ENCODE results near the gene TTC32. TPM values are rescaled to one million over a fixed set of nuclear protein-coding genes. Genes with fewer than 3 reads are reported as not detected.

Gene TTC32
- total RNA-seq = 10 to 100 TPM; 15.2 to 30.5 (median 21.4) TPM

GRCh38 chr2:19901442-19902215 is at the start of gene TTC32:
Gene TTC32, minus strand, starts transcription at chr2:19901983. Its CDS starts 129 bp downstream, at chr2:19901854.
- H3K9me3 ChIP-seq = no peaks in the 10 kb centered on the region
- H3K27ac ChIP-seq = peak within 1 kb of the TSS; percentile 93 to 96 (median 96)
- TF ChIP-seq CTCF (IDR thresholded peaks at IDR 0.05) (no peak), POLR2A (IDR thresholded peaks at IDR 0.05) (peak; percentile 56 to 70)
- peaks cover 0 to 26% (median 2%) of the 10 kb centered on the region in 4 donors for H3K4me1 ChIP-seq
- H3K4me3 ChIP-seq = peak within 1 kb of the TSS; percentile 70 to 96 (median 76)
- H3K36me3 ChIP-seq = no peaks in the 10 kb centered on the region
- peak; percentile 91 to 97 (median 95) for DNase-seq
- H3K27me3 ChIP-seq = no peaks in the 10 kb centered on the region

GRCh38 chr2:19949071-19949470 is 47.3 kb upstream of the TTC32 start:
- Histone ChIP-seq H3K4me1 (no peaks in the 10 kb centered on the region), H3K36me3 (no peaks in the 10 kb centered on the region), H3K27ac (no peak overlapping the region), H3K9me3 (no peaks in the 10 kb centered on the region), H3K27me3 (no peaks in the 10 kb centered on the region), H3K4me3 (no peak overlapping the region)
- no peak for DNase-seq
- no peak for TF ChIP-seq CTCF (IDR thresholded peaks at IDR 0.05)
- TF ChIP-seq POLR2A (IDR thresholded peaks at IDR 0.05) = no peak

GRCh38 chr2:19947184-19947940 is 45.6 kb upstream of the TTC32 start:
- Histone ChIP-seq H3K9me3 (no peaks in the 10 kb centered on the region), H3K27me3 (no peaks in the 10 kb centered on the region), H3K36me3 (no peaks in the 10 kb centered on the region), H3K27ac (no peak overlapping the region), H3K4me1 (no peaks in the 10 kb centered on the region), H3K4me3 (no peak overlapping the region)
- DNase-seq = no peak
- no peak for TF ChIP-seq POLR2A (IDR thresholded peaks at IDR 0.05)
- no peak for TF ChIP-seq CTCF (IDR thresholded peaks at IDR 0.05)

GRCh38 chr2:19944205-19944845 is 42.5 kb upstream of the TTC32 start:
- Histone ChIP-seq H3K36me3 (no peaks in the 10 kb centered on the region), H3K9me3 (no peaks in the 10 kb centered on the region), H3K27me3 (no peaks in the 10 kb centered on the region), H3K4me3 (no peak overlapping the region), H3K4me1 (no peaks in the 10 kb centered on the region), H3K27ac (no peak overlapping the region)
- TF ChIP-seq CTCF (IDR thresholded peaks at IDR 0.05) = no peak
- TF ChIP-seq POLR2A (IDR thresholded peaks at IDR 0.05) = no peak
- DNase-seq = no peak

GRCh38 chr2:19943189-19943588 is 41.4 kb upstream of the TTC32 start:
- H3K27me3 ChIP-seq = no peaks in the 10 kb centered on the region
- H3K4me1 ChIP-seq = no peaks in the 10 kb centered on the region
- H3K27ac ChIP-seq = no peak overlapping the region
- no peaks in the 10 kb centered on the region for H3K36me3 ChIP-seq
- no peak overlapping the region for H3K4me3 ChIP-seq
- TF ChIP-seq POLR2A (IDR thresholded peaks at IDR 0.05) (no peak), CTCF (IDR thresholded peaks at IDR 0.05) (no peak)
- H3K9me3 ChIP-seq = no peaks in the 10 kb centered on the region
- no peak for DNase-seq
